SKM-1 treated with dmso at 0.1 percent for 144 hours (cell line): ENCODE data around the gene AGAP5.
A peak's percentile ranks its signal among the peaks of the same experiment; 100 is the strongest.

Source experiments
- DNase-seq: peaks from one replicate; lab custom pipeline; 2025; ENCODE audit not compliant: unreplicated experiment; lab: John Stamatoyannopoulos, UW

AGAP5 gene

GRCh38 chr10:73655990-73656298 lies 42.0 kb downstream of the AGAP5 start, which contains the start of gene SYNPO2L:
Gene SYNPO2L, minus strand, starts transcription at chr10:73656029. Its CDS starts 107 bp downstream, at chr10:73655922.
- no peak for DNase-seq

- DNase-seq: no peak
Measured at GRCh38 chr10:73655257-73655989, 42.5 kb downstream of the AGAP5 start.

- DNase-seq: no peak
Measured at GRCh38 chr10:73653701-73654100, 44.2 kb downstream of the AGAP5 start.

GRCh38 chr10:73653195-73653594 lies 44.7 kb downstream of the AGAP5 start:
- DNase-seq: no peak

GRCh38 chr10:73650537-73651331 lies 47.2 kb downstream of the AGAP5 start:
- DNase-seq: peak; percentile 41

- no peak for DNase-seq
Measured at GRCh38 chr10:73649876-73650536, 47.9 kb downstream of the AGAP5 start.

GRCh38 chr10:73648975-73649829 lies 48.7 kb downstream of the AGAP5 start:
- DNase-seq: no peak

GRCh38 chr10:73647875-73648651 lies 49.8 kb downstream of the AGAP5 start:
- no peak for DNase-seq

- DNase-seq: no peak
Measured at GRCh38 chr10:73647211-73647874, 50.6 kb downstream of the AGAP5 start.

- no peak for DNase-seq
Measured at GRCh38 chr10:73646598-73647041, 51.3 kb downstream of the AGAP5 start.

- DNase-seq: no peak
Measured at GRCh38 chr10:73645251-73645650, 52.7 kb downstream of the AGAP5 start.

GRCh38 chr10:73644767-73645166 lies 53.1 kb downstream of the AGAP5 start:
- no peak for DNase-seq

- peak; percentile 58 for DNase-seq
Measured at GRCh38 chr10:73644015-73644743, 53.7 kb downstream of the AGAP5 start.

- no peak for DNase-seq
Measured at GRCh38 chr10:73643362-73643761, 54.5 kb downstream of the AGAP5 start.

- DNase-seq: peak; percentile 19
Measured at GRCh38 chr10:73641328-73642060, 56.4 kb downstream of the AGAP5 start, which contains the start of gene MYOZ1. Gene MYOZ1, minus strand, starts transcription at chr10:73641474. Its CDS starts 1,457 bp downstream, at chr10:73640017.

GRCh38 chr10:73639286-73639685 lies 58.6 kb downstream of the AGAP5 start:
- DNase-seq: no peak

- no peak for DNase-seq
Measured at GRCh38 chr10:73635781-73636180, 62.1 kb downstream of the AGAP5 start.

- DNase-seq: no peak
Measured at GRCh38 chr10:73634421-73634820, 63.5 kb downstream of the AGAP5 start.
